Glutamatergic neuron (in vitro differentiated cells): Measurements from ENCODE around the gene ME3. TPM values are rescaled to one million over a fixed set of nuclear protein-coding genes. Genes with fewer than 3 reads are reported as not detected.

Experiments used
- DNase-seq: peaks from one replicate; pipeline ENCODE4 v3.0.0; 2022
- H3K27ac Mint-ChIP-seq: one replicate; pipeline ENCODE4 v1.8.0; 2020; ENCODE audit warnings: mild to moderate bottlenecking, mixed read lengths, inconsistent platforms; ENCODE audit not compliant: unreplicated experiment
- H3K27me3 Mint-ChIP-seq: one replicate; pipeline ENCODE4 v1.8.0; 2020; ENCODE audit warnings: mild to moderate bottlenecking, moderate library complexity, mixed read lengths, inconsistent platforms; ENCODE audit not compliant: unreplicated experiment
- H3K36me3 Mint-ChIP-seq: one replicate; pipeline ENCODE4 v1.8.0; 2020; ENCODE audit warnings: mild to moderate bottlenecking, mixed read lengths, inconsistent platforms; ENCODE audit not compliant: unreplicated experiment
- H3K4me1 Mint-ChIP-seq: one replicate; pipeline ENCODE4 v1.8.0; 2020; ENCODE audit warnings: mild to moderate bottlenecking, low read depth, mixed read lengths, inconsistent platforms; ENCODE audit not compliant: unreplicated experiment
- H3K4me3 Mint-ChIP-seq: one replicate; pipeline ENCODE4 v1.8.0; 2020; ENCODE audit warnings: mild to moderate bottlenecking, mixed read lengths, inconsistent platforms; ENCODE audit not compliant: unreplicated experiment
- H3K9me3 Mint-ChIP-seq: one replicate; pipeline ENCODE4 v1.8.0; 2020; ENCODE audit warnings: mild to moderate bottlenecking, moderate library complexity, mixed read lengths, inconsistent platforms; ENCODE audit not compliant: unreplicated experiment
- CTCF ChIP-seq: fragments of 200-600 bp; sonication (generic); IDR thresholded peaks from one replicate; pipeline ENCODE4 v1.5.0; 2021; ENCODE audit not compliant: partially characterized antibody, unreplicated experiment
- total RNA-seq: library from RNA; stranded (reverse); fragmentation: NEBNext Ultra II Directional; extraction: Animal tissue kit (Norgen Biotek cat#: 25700); gene quantifications from one replicate; pipeline ENCODE4 v1.2.1, GENCODE V29; 2021; ENCODE audit not compliant: unreplicated experiment

Gene ME3
- total RNA-seq, 1 donor from 2014 or later, result 12.4 TPM

- no peak overlapping the region for H3K27ac Mint-ChIP-seq
- no peak for DNase-seq
- H3K36me3 Mint-ChIP-seq, result no peaks in the 10 kb centered on the region
- H3K27me3 Mint-ChIP-seq, result peaks cover 3% of the 10 kb centered on the region
- no peak overlapping the region for H3K4me3 Mint-ChIP-seq
- no peak for TF ChIP-seq CTCF
- no peaks in the 10 kb centered on the region for H3K9me3 Mint-ChIP-seq
- H3K4me1 Mint-ChIP-seq, result no peaks in the 10 kb centered on the region
Measured at GRCh38 chr11:86708669-86709068, 36.3 kb upstream of the ME3 start.

- Mint-ChIP-seq H3K27me3 (peaks cover 3% of the 10 kb centered on the region), H3K27ac (no peak overlapping the region), H3K36me3 (no peaks in the 10 kb centered on the region), H3K9me3 (no peaks in the 10 kb centered on the region), H3K4me1 (no peaks in the 10 kb centered on the region), H3K4me3 (no peak overlapping the region)
- no peak for TF ChIP-seq CTCF
- DNase-seq, result no peak
Measured at GRCh38 chr11:86706338-86707131, 34.1 kb upstream of the ME3 start.

GRCh38 chr11:86704710-86705109 is 32.3 kb upstream of the ME3 start:
- H3K27ac Mint-ChIP-seq, result no peak overlapping the region
- no peak for TF ChIP-seq CTCF
- peaks cover 3% of the 10 kb centered on the region for H3K27me3 Mint-ChIP-seq
- no peaks in the 10 kb centered on the region for H3K36me3 Mint-ChIP-seq
- H3K4me3 Mint-ChIP-seq, result no peak overlapping the region
- no peaks in the 10 kb centered on the region for H3K4me1 Mint-ChIP-seq
- DNase-seq, result no peak
- H3K9me3 Mint-ChIP-seq, result no peaks in the 10 kb centered on the region

DNA sequence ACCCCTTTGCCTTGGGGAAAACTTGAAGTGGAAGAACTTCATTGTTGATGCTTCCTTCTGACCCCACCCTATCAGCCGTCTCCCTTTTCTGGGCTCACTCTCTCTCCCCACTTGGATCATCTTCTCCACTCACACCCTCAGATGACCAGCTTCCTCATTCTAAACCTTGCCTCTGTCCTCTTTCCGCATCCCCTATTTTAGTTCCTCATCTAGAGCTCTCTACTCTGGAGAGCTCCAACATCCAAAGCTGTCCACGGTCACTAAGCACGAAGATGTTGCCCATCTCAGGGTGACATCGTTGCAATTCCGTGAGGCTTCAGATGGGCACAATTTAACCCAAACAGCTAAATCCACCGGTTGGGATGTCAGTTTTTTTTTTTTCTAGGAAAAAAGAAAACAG is 31.6 kb upstream of the ME3 start:
- Mint-ChIP-seq H3K36me3 (no peaks in the 10 kb centered on the region), H3K27ac (no peak overlapping the region), H3K9me3 (no peaks in the 10 kb centered on the region), H3K4me1 (no peaks in the 10 kb centered on the region), H3K4me3 (no peak overlapping the region), H3K27me3 (peaks cover 3% of the 10 kb centered on the region)
- no peak for TF ChIP-seq CTCF
- DNase-seq, result no peak

- no peaks in the 10 kb centered on the region for H3K4me1 Mint-ChIP-seq
- H3K4me3 Mint-ChIP-seq, result no peak overlapping the region
- peaks cover 3% of the 10 kb centered on the region for H3K27me3 Mint-ChIP-seq
- no peak for TF ChIP-seq CTCF
- no peaks in the 10 kb centered on the region for H3K36me3 Mint-ChIP-seq
- DNase-seq, result no peak
- H3K27ac Mint-ChIP-seq, result no peak overlapping the region
- no peaks in the 10 kb centered on the region for H3K9me3 Mint-ChIP-seq
Measured at GRCh38 chr11:86702220-86702983, 30.0 kb upstream of the ME3 start.
